IMR-90 (cell line): ENCODE measurements around the gene GALNT16. TPM values are rescaled to one million over a fixed set of nuclear protein-coding genes. Genes with fewer than 3 reads are reported as not detected.

Experiments used
- ATAC-seq: fragments of 200-7000 bp; cut with Tn5 transposase; 2 replicates; pipeline ENCODE4 v1.9.1; 2020; ENCODE audit warnings: low read depth, mild to moderate bottlenecking, moderate library complexity
- BruUV-seq: library from RNA; stranded (reverse); fragments of 400-500 nt; replicated peaks from 2 replicates; lab custom pipeline; 2021; lab: Mats Ljungman, UMichigan
- CTCF ChIA-PET: fragments of 300-600 bp; formaldehyde crosslinking; extraction: SDS; loops from one replicate; lab custom pipeline; 2021; ENCODE audit warnings: antibody characterized with exemption; lab: Yijun Ruan, JAX
- POLR2A ChIA-PET: fragments of 300-600 bp; sonication (Branson Sonifier 250); formaldehyde crosslinking; loops from one replicate; lab custom pipeline; 2022; ENCODE audit warnings: antibody characterized with exemption; ENCODE audit not compliant: unreplicated experiment; lab: Charles Lee
- DNase-seq: peaks from one replicate; pipeline ENCODE4 v3.0.0; 2013
- H2AFZ ChIP-seq: replicated peaks from 2 replicates; pipeline ENCODE3; 2013; ENCODE audit warnings: low read length, mild to moderate bottlenecking; ENCODE audit not compliant: poor library complexity
- H2AK5ac ChIP-seq: 2 replicates; pipeline ENCODE4 v1.6.1; 2013; ENCODE audit warnings: low read depth, low read length, inconsistent platforms
- H2AK9ac ChIP-seq: replicated peaks from 2 replicates; pipeline ENCODE3; 2013; ENCODE audit warnings: mild to moderate bottlenecking, low read depth, low read length, moderate library complexity; ENCODE audit not compliant: poor library complexity
- H2BK120ac ChIP-seq: 2 replicates; pipeline ENCODE4 v1.6.1; 2013; ENCODE audit warnings: low read depth, low read length, inconsistent platforms
- H2BK15ac ChIP-seq: 3 replicates; pipeline ENCODE4 v1.6.1; 2013; ENCODE audit warnings: low read depth, low read length, inconsistent platforms
- H2BK20ac ChIP-seq: 2 replicates; pipeline ENCODE4 v1.6.1; 2013; ENCODE audit warnings: low read depth, mild to moderate bottlenecking, inconsistent platforms, low read length, moderate library complexity
- H2BK5ac ChIP-seq: 2 replicates; pipeline ENCODE4 v1.6.1; 2013; ENCODE audit warnings: mild to moderate bottlenecking, low read depth, low read length, inconsistent platforms; ENCODE audit not compliant: poor library complexity, severe bottlenecking
- H3K14ac ChIP-seq: replicated peaks from 2 replicates; pipeline ENCODE4 v1.6.1; 2013; ENCODE audit warnings: low read depth, low read length, inconsistent platforms
- H3K18ac ChIP-seq: 2 replicates; pipeline ENCODE4 v1.6.1; 2013; ENCODE audit warnings: low read depth, low read length, control low read depth
- H3K23ac ChIP-seq: 2 replicates; pipeline ENCODE4 v1.6.1; 2013; ENCODE audit warnings: low read depth, low read length, inconsistent platforms
- H3K27ac ChIP-seq: 2 replicates; pipeline ENCODE4 v1.5.1; 2013; ENCODE audit warnings: mild to moderate bottlenecking, control low read depth, low read length; ENCODE audit not compliant: insufficient read depth
- H3K27me3 ChIP-seq: 2 replicates; pipeline ENCODE4 v1.6.1; 2013; ENCODE audit warnings: low read length; ENCODE audit not compliant: control insufficient read depth, insufficient read depth
- H3K36me3 ChIP-seq: 2 replicates; pipeline ENCODE4 v1.6.1; 2013; ENCODE audit warnings: low read length, mixed read lengths; ENCODE audit not compliant: control insufficient read depth, insufficient read depth
- H3K4ac ChIP-seq: 2 replicates; pipeline ENCODE4 v1.6.1; 2013; ENCODE audit warnings: low read depth, low read length, inconsistent platforms
- H3K4me1 ChIP-seq: 2 replicates; pipeline ENCODE4 v1.6.1; 2013; ENCODE audit warnings: low read length, mixed read lengths; ENCODE audit not compliant: control insufficient read depth, insufficient read depth
- H3K4me2 ChIP-seq: 2 replicates; pipeline ENCODE4 v1.6.1; 2013; ENCODE audit warnings: low read depth, mild to moderate bottlenecking, control low read depth, low read length, moderate library complexity
- H3K4me3 ChIP-seq: 2 replicates; pipeline ENCODE4 v1.5.1; 2013; ENCODE audit warnings: low read depth, mild to moderate bottlenecking, control low read depth, low read length, moderate library complexity; ENCODE audit not compliant: insufficient read depth
- H3K56ac ChIP-seq: 2 replicates; pipeline ENCODE4 v1.6.1; 2013; ENCODE audit warnings: low read length, inconsistent platforms; ENCODE audit not compliant: insufficient read depth; ENCODE audit errors: extremely low read depth
- H3K79me1 ChIP-seq, 2 experiments: 2 replicates each; pipeline ENCODE4 v1.6.1; 2013; ENCODE audit warnings: low read length in 2 of 2, inconsistent platforms in 1 of 2, low read depth in 1 of 2
- H3K9ac ChIP-seq: 2 replicates; pipeline ENCODE4 v1.6.1; 2013; ENCODE audit warnings: low read depth, low read length, control low read depth
- H3K9me1 ChIP-seq: 2 replicates; pipeline ENCODE4 v1.6.1; 2013; ENCODE audit warnings: low read length, inconsistent platforms; ENCODE audit not compliant: insufficient read depth
- H3K9me3 ChIP-seq: 2 replicates; pipeline ENCODE4 v1.6.1; 2013; ENCODE audit warnings: low read length; ENCODE audit not compliant: control insufficient read depth, insufficient read depth
- H4K20me1 ChIP-seq: 2 replicates; pipeline ENCODE4 v1.6.1; 2013; ENCODE audit warnings: low read length, inconsistent platforms; ENCODE audit not compliant: insufficient read depth
- H4K5ac ChIP-seq: 2 replicates; pipeline ENCODE4 v1.6.1; 2013; ENCODE audit warnings: mild to moderate bottlenecking, low read depth, low read length, control low read depth
- H4K8ac ChIP-seq, 2 experiments: 2 replicates each; pipeline ENCODE4 v1.6.1; 2013; ENCODE audit warnings: low read depth in 2 of 2, low read length in 2 of 2, control low read depth in 1 of 2, inconsistent platforms in 1 of 2
- H4K91ac ChIP-seq: 2 replicates; pipeline ENCODE4 v1.6.1; 2013; ENCODE audit warnings: low read depth, low read length, inconsistent platforms; ENCODE audit not compliant: insufficient read depth
- BHLHE40 ChIP-seq: fragments of 150-350 bp; IDR thresholded peaks from 2 replicates; pipeline ENCODE4 v1.6.1; 2016; ENCODE audit warnings: mild to moderate bottlenecking, low read depth, low read length
- CHD1 ChIP-seq: IDR thresholded peaks from 2 replicates; pipeline ENCODE4 v1.6.1; 2012; ENCODE audit warnings: low read depth, low read length, improper control_type of control experiment
- MXI1 ChIP-seq: IDR thresholded peaks from 2 replicates; pipeline ENCODE4 v1.6.1; 2012; ENCODE audit warnings: low read depth, mild to moderate bottlenecking, low read length, moderate library complexity, borderline replicate concordance
- RCOR1 ChIP-seq: IDR thresholded peaks from 2 replicates; pipeline ENCODE4 v1.6.1; 2012; ENCODE audit warnings: mild to moderate bottlenecking, low read length, improper control_type of control experiment; ENCODE audit not compliant: insufficient replicate concordance
- SMC3 ChIP-seq: fragments of 150-350 bp; IDR thresholded peaks from 2 replicates; pipeline ENCODE4 v1.6.1; 2016; ENCODE audit warnings: low read depth, mild to moderate bottlenecking, antibody characterized with exemption, low read length, moderate library complexity
- WGBS, 2 experiments: methylation state at CpG; one replicate each; pipeline versions ENCODE4 v1.1.5 to v1.1.7; 2013; ENCODE audit warnings: missing lambda C conversion rate in 2 of 2; ENCODE audit not compliant: insufficient read length in 1 of 2; ENCODE audit errors: extremely low coverage in 2 of 2; 5-methylcytosine and 5-hydroxymethylcytosine counted together
- dilution Hi-C: fragments of 300-500 bp; cut with HindIII; formaldehyde crosslinking; loops from one replicate; pipeline ENCODE4 v1.14.3; 2018; ENCODE audit warnings: low sequenced_read_pairs; ENCODE audit not compliant: unreplicated experiment
- in situ Hi-C: fragments of 300-500 bp; cut with MboI; formaldehyde crosslinking; loops from 3 replicates; pipeline ENCODE4 v1.14.3; 2019; ENCODE audit warnings: low sequenced_read_pairs, inconsistent platforms, mixed read lengths
- intact Hi-C: fragments of 100-400 bp; cut with micrococcal nuclease; formaldehyde crosslinking; loops from 2 replicates; pipeline ENCODE4 v1.10.0; 2022
- polyA plus RNA-seq, 3 experiments: library from polyadenylated mRNA; depleted of rRNA; stranded (reverse); fragments of >200 nt; gene quantifications; 2 replicates each; pipeline ENCODE4 v1.2.3, GENCODE V29; 2012; ENCODE audit warnings: low replicate concordance in 1 of 3
- total RNA-seq: library from RNA; depleted of rRNA; stranded (reverse); fragments of >200 nt; gene quantifications from 2 replicates; pipeline ENCODE4 v1.2.3, GENCODE V29; 2012
- TF ChIP-seq, protein P1 (sequence below): fragments of 150-350 bp; IDR thresholded peaks from 2 replicates; pipeline ENCODE4 v1.6.1; 2016; ENCODE audit warnings: low read depth, mild to moderate bottlenecking, low read length, moderate library complexity, borderline replicate concordance
- TF ChIP-seq, protein P2 (sequence below): conservative IDR thresholded peaks from 2 replicates; pipeline ENCODE4 v1.5.1; 2012; ENCODE audit warnings: mild to moderate bottlenecking, low read depth, low read length, improper control_type of control experiment

The GALNT16 gene
- total and polyA plus RNA-seq, 2 of the 4 experiments (the other 2 are of a cell fraction): 0.36 to 1.5 TPM

DNA sequence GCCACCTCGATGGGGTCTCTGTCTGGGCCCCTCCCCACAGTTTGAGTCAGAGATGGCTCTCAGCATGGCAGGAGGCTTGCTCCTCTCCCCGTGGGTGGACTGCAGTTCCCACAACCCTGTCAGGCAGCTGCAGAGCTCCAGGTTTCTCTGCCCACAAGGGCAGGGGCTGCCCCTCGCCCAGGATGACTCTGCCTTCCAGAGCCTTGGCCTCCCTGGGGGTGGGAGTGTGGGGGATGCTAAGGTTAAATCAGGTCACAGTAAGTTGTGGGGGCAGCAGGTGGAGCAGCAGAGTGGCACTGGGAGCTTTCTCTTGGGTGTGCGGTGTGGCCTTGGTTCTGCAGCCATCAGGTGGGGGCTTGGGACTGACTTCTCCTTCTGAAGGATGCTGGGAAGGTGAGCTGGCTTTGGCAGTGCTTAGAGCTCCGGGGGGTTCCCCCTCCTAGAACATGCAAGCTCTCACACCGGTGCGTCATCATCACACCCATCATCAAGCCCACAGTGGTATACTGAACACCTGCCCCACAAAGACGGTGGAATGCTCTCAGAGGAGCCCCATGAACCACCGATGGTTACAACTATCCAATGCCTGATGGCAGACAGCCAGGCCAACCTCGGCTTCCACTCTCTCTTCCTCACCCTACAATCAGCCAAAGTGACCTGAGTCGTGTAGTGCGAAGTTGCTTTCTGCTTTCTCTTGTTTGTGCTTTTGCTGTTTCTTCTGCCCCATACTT is 98.4 kb downstream of the GALNT16 start:
- Histone ChIP-seq H3K4ac (no peak overlapping the region), H3K4me3 (no peak overlapping the region), H2AK9ac (no peak overlapping the region), H2AFZ (peak overlapping the region; percentile 11), H3K9ac (no peak overlapping the region), H4K5ac (no peak overlapping the region), H2BK20ac (no peak overlapping the region), H4K8ac (no peak overlapping the region), H3K9me1 (no peaks in the 10 kb centered on the region), H2BK15ac (no peak overlapping the region), H3K27me3 (peaks cover 4% of the 10 kb centered on the region), H3K18ac (no peak overlapping the region), H2BK120ac (no peak overlapping the region), H3K4me1 (peaks cover 7% of the 10 kb centered on the region), H2AK5ac (no peak overlapping the region), H4K91ac (no peak overlapping the region), H4K20me1 (no peaks in the 10 kb centered on the region), H3K36me3 (no peaks in the 10 kb centered on the region), H3K9me3 (no peaks in the 10 kb centered on the region), H3K56ac (no peak overlapping the region), H3K4me2 (no peak overlapping the region), H3K79me1 (no peaks in the 10 kb centered on the region), H3K14ac (no peak overlapping the region), H2BK5ac (no peak overlapping the region), H3K27ac (no peak overlapping the region), H3K23ac (no peak overlapping the region)
- ATAC-seq: no peak
- dilution Hi-C loops: no loop called here
- TF ChIP-seq RCOR1 (no peak), MXI1 (no peak), SMC3 (no peak), CHD1 (no peak), BHLHE40 (no peak)
- TF ChIP-seq, protein P1, sequence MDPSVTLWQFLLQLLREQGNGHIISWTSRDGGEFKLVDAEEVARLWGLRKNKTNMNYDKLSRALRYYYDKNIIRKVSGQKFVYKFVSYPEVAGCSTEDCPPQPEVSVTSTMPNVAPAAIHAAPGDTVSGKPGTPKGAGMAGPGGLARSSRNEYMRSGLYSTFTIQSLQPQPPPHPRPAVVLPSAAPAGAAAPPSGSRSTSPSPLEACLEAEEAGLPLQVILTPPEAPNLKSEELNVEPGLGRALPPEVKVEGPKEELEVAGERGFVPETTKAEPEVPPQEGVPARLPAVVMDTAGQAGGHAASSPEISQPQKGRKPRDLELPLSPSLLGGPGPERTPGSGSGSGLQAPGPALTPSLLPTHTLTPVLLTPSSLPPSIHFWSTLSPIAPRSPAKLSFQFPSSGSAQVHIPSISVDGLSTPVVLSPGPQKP: no peak
- TF ChIP-seq, protein P2, sequence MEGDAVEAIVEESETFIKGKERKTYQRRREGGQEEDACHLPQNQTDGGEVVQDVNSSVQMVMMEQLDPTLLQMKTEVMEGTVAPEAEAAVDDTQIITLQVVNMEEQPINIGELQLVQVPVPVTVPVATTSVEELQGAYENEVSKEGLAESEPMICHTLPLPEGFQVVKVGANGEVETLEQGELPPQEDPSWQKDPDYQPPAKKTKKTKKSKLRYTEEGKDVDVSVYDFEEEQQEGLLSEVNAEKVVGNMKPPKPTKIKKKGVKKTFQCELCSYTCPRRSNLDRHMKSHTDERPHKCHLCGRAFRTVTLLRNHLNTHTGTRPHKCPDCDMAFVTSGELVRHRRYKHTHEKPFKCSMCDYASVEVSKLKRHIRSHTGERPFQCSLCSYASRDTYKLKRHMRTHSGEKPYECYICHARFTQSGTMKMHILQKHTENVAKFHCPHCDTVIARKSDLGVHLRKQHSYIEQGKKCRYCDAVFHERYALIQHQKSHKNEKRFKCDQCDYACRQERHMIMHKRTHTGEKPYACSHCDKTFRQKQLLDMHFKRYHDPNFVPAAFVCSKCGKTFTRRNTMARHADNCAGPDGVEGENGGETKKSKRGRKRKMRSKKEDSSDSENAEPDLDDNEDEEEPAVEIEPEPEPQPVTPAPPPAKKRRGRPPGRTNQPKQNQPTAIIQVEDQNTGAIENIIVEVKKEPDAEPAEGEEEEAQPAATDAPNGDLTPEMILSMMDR: no peak
- intact Hi-C loops: no loop called here
- in situ Hi-C loops: loop anchor here (5.0 kb wide), 1 partner anchor 106 kb away; no protein-coding TSS in a partner anchor
- peak; percentile 6 for DNase-seq
- 59% methylated on average over 3 of the region's 12 CpGs; no CpG with 5 or more reads in 1 of the 2 experiments for WGBS, 2 experiments
- no TSS peak for BruUV-seq
- ChIA-PET CTCF (no interaction called here), POLR2A (no interaction called here)
